GM08714 (cell line): ENCODE measurements around the gene MANEAL.

Experiments used
- H3K4me3 ChIP-seq: fragments of 200-500 bp; sonication (Bioruptor generic); 2 replicates; pipeline ENCODE4 v1.5.1; 2014; ENCODE audit warnings: mild to moderate bottlenecking, low read length, inconsistent platforms
- ZNF274 ChIP-seq: IDR thresholded peaks from 2 replicates; pipeline ENCODE4 v1.6.1; 2012; ENCODE audit warnings: mild to moderate bottlenecking, low read depth, low read length

Gene MANEAL

GRCh38 chr1:37807555-37808368, 14.1 kb downstream of the MANEAL start, which contains the start of the genes C1orf122 and YRDC:
TSS of gene C1orf122 (plus strand) at chr1:37807790. CDS start at chr1:37808405, 615 bp downstream.
TSS of gene YRDC (minus strand) at chr1:37808208. CDS start at chr1:37808180, 28 bp downstream.
- TF ChIP-seq ZNF274 = no peak
- peak within 1 kb of the TSS; percentile 96 for H3K4me3 ChIP-seq

DNA sequence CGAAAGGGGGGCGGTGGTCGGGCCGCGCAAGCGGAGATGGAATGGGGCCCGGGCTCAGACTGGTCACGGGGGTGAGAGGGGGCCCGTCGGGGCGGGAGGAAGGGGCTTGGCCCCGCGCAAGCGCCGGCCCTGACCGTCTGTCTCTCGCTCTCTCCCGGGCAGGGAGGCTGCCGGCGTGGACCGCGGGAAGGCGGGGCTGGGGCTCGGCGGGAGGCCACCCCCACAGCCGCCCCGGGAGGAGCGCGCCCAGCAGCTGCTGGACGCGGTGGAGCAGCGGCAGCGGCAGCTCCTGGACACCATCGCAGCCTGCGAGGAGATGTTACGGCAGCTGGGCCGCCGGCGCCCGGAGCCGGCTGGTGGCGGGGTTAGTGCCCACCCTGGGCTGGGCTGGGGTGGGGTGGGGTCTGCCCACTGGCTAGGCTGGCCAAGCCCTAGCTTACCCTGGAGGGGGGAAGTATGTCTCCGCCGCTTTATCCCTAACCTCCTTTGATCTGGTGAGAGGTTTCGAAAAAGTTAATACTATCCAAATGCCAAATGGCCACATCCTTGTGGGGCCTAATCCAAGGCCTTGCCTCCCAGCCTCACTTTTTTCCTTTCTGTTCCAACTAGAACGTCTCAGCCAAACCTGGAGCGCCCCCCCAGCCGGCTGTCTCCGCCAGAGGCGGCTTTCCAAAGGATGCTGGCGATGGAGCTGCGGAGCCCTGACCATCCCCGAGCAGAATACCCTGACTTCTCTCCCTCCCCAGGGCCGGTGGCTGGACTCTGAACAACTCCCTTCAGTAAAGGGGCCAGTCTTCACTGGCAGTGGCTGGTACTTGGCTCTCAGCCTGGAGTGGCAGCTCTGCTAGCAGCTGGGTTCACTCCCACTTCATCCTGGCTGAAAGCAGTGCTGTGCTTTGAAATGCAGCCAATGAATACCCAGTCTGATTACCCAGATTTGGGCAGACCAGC, 15.0 kb downstream of the MANEAL start:
- H3K4me3 ChIP-seq = peak overlapping the region; percentile 96
- TF ChIP-seq ZNF274 = no peak

DNA sequence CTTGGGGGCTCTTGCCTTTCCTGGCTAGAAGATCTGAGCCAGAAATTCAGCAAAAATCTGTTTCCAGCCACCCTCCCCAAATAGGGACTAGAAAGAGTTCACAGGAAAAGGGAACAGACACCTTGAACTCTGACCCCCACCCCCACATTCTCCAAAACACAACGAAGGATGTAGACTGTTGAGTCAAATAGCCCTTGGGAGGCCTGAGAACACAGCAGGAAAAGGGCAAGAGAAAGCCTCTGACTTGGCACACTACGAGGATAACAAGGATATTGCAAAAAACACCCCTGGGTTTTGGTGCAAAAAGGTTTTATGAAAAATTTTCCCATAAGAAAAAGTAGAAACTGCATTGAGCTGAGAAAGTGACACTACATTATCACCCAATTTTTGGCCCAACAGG, 16.3 kb downstream of the MANEAL start:
- no peak for TF ChIP-seq ZNF274

DNA sequence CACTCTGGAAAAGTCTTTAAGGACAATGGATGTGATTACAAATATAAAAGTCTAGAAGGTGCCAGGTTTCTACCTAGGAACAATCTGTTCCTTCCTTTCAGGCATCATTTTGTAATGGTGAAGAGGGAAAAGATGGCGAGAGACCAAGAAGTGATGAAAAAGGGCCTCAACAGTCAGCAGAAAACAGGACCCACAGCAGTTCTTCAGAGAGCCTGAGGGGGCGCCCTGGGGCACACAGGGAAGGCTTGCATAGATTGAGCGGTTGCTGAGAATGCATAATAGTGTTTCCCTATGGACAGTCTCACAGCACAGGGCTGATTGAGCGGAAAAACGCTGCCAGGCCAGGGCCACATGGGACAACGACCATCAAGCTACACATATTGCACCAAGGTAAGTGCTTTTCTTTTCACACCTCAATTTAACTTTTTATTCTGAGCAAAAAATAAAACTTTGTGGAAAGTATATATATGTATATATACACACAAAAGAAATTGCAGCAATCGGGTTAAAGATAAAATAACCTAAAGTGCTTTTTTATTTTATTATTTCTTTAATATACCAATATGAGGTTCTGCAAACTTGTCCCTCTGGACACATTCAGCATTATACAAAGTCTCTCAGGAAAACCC, 17.5 kb downstream of the MANEAL start:
- no peak overlapping the region for H3K4me3 ChIP-seq
- no peak for TF ChIP-seq ZNF274

More for the DNA sequence above, 16.3 kb downstream of the MANEAL start:
- H3K4me3 ChIP-seq = no peak overlapping the region

GRCh38 chr1:37813529-37814145, 20.0 kb downstream of the MANEAL start:
- TF ChIP-seq ZNF274 = no peak
- H3K4me3 ChIP-seq = no peak overlapping the region

- TF ChIP-seq ZNF274 = no peak
Observed at GRCh38 chr1:37814252-37814651, 20.6 kb downstream of the MANEAL start.

DNA sequence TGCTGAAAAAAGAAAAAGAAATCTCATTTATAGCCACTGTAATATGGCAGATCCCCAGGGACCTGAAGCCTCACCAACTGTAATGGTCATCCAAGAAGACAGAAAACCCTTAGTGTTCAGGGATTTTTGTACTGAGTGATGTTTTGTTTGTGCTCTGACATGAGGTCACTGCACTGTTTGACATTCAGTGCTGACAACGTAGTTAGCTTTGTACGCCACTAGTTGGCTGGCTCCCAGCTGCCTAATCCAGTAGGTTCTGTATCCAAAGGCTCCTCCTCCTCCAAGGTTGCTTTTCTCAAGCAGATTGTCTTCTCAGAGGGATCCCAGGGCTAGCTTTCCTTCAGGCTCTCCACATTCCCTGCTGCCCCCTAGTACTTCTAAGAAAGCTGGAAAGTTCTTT, 23.8 kb downstream of the MANEAL start:
- no peak overlapping the region for H3K4me3 ChIP-seq
- no peak for TF ChIP-seq ZNF274

More at GRCh38 chr1:37814252-37814651, 20.6 kb downstream of the MANEAL start:
- no peak overlapping the region for H3K4me3 ChIP-seq

GRCh38 chr1:37821481-37821880, 27.8 kb downstream of the MANEAL start:
- H3K4me3 ChIP-seq = no peak overlapping the region
- no peak for TF ChIP-seq ZNF274

GRCh38 chr1:37822906-37823815, 29.5 kb downstream of the MANEAL start:
- TF ChIP-seq ZNF274 = no peak
- H3K4me3 ChIP-seq = no peak overlapping the region

DNA sequence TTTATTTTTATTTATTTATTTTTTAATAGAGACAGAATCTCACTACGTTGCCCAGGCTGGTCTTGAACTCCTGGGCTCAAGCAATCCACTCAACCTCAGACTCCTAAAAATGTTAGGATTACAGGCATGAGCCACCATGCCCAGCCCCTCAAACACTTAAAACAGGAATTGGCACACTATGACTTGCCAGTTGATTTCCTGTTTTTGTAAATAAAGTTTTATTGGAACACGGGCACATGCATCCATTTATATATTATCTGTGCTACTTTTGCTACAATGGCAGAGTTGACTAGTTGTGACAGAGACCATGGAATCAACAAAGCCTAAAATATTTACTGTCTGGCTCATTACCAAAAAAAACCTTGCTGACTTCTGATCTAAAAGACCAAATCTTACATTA, 30.4 kb downstream of the MANEAL start:
- TF ChIP-seq ZNF274 = no peak
- no peak overlapping the region for H3K4me3 ChIP-seq

DNA sequence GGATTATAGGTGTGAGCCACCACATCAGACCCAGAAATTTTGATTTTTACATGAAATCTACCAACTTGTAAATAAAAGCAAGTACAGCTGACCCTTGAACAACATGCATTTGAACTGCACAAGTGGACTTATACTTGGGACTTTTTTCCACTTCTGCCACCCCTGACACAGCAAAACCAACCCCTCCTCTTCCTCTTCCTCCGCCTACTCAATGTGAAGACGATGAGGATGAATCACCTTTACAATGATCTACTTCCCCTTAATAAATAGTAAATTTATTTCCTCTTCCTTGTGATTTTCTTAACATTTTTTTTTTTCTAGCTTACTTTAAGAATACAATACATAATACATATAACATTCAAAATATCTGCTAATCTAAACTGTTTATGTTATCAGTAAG, 31.9 kb downstream of the MANEAL start:
- TF ChIP-seq ZNF274 = no peak
- no peak overlapping the region for H3K4me3 ChIP-seq

DNA sequence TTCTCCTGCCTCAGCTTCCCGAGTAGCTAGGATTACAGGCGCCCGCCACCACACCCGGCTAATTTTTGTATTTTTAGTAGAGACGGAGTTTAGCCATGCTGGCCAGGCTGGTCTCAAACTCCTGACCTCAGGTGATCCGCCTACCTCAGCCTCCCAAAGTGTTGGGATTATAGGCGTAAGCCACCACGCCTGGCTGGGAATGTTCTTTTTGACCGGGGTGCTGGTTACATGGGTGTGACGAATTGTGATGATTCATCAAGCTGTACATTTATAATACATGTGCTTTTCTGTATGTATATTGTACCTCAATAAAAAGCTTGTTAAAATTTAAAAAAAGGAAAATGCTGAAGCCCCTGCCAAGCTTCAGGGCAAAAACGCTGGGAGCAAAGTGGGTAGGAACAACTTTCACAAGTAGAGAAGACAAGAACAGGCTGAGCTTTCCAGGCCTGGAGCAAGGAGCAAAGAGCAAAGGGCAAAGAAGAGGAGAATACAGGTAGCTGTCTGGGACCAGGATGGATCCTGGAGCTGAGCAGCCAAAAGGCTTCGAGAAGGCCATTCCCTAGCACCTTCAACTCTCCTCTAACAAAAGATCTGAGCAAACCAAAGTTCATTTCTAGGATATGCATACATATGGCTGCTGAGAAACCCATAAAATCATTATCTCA, 34.9 kb downstream of the MANEAL start:
- no peak for TF ChIP-seq ZNF274
- no peak overlapping the region for H3K4me3 ChIP-seq
